ENCODE measurements around the gene GPRC5A.

GPRC5A gene

GRCh38 chr12:12885096-12885792 is 6.1 kb upstream of the GPRC5A start:
- no peak for DNase-seq (ENCODE audit: low read depth in 2 of 2)

GRCh38 chr12:12887471-12887870 is 3.9 kb upstream of the GPRC5A start:
- DNase-seq (ENCODE audit: low read depth in 2 of 2), result no peak

- no peak for DNase-seq (ENCODE audit: low read depth in 2 of 2)
Measured at GRCh38 chr12:12889701-12890100, 1.7 kb upstream of the GPRC5A start.

- DNase-seq (ENCODE audit: low read depth in 2 of 2), result no peak
Measured at GRCh38 chr12:12890543-12891079, 751 bp upstream of the GPRC5A start.

GRCh38 chr12:12891881-12892355 is 556 bp downstream of the GPRC5A start:
- no peak for DNase-seq (ENCODE audit: low read depth in 2 of 2)

- DNase-seq (ENCODE audit: low read depth in 2 of 2), result no peak
Measured at GRCh38 chr12:12892681-12893141, 1.3 kb downstream of the GPRC5A start.

GRCh38 chr12:12893438-12893837 is 2.1 kb downstream of the GPRC5A start:
- DNase-seq (ENCODE audit: low read depth in 2 of 2), result no peak

GRCh38 chr12:12896260-12896659 is 4.9 kb downstream of the GPRC5A start:
- no peak for DNase-seq (ENCODE audit: low read depth in 2 of 2)

GRCh38 chr12:12897302-12897701 is 5.9 kb downstream of the GPRC5A start:
- DNase-seq (ENCODE audit: low read depth in 2 of 2), result no peak

- DNase-seq (ENCODE audit: low read depth in 2 of 2), result no peak
Measured at GRCh38 chr12:12898136-12898717, 6.9 kb downstream of the GPRC5A start.

GRCh38 chr12:12898911-12899511 is 7.6 kb downstream of the GPRC5A start:
- DNase-seq (ENCODE audit: low read depth in 2 of 2), result no peak

- no peak for DNase-seq (ENCODE audit: low read depth in 2 of 2)
Measured at GRCh38 chr12:12899530-12900380, 8.4 kb downstream of the GPRC5A start.

GRCh38 chr12:12900786-12901157 is 9.4 kb downstream of the GPRC5A start:
- no peak for DNase-seq (ENCODE audit: low read depth in 2 of 2)

GRCh38 chr12:12901158-12901791 is 9.9 kb downstream of the GPRC5A start:
- DNase-seq (ENCODE audit: low read depth in 2 of 2), result no peak

- DNase-seq (ENCODE audit: low read depth in 2 of 2), result no peak
Measured at GRCh38 chr12:12902036-12902435, 10.7 kb downstream of the GPRC5A start.

GRCh38 chr12:12903642-12904609 is 12.6 kb downstream of the GPRC5A start:
- no peak for DNase-seq (ENCODE audit: low read depth in 2 of 2)

- no peak for DNase-seq (ENCODE audit: low read depth in 2 of 2)
Measured at GRCh38 chr12:12907552-12907951, 16.2 kb downstream of the GPRC5A start.

- DNase-seq (ENCODE audit: low read depth in 2 of 2), result no peak
Measured at GRCh38 chr12:12908252-12908651, 16.9 kb downstream of the GPRC5A start.

GRCh38 chr12:12908711-12909110 is 17.3 kb downstream of the GPRC5A start:
- DNase-seq (ENCODE audit: low read depth in 2 of 2), result no peak
